Measurements from ENCODE around the gene ECM1.

ECM1 gene

DNA sequence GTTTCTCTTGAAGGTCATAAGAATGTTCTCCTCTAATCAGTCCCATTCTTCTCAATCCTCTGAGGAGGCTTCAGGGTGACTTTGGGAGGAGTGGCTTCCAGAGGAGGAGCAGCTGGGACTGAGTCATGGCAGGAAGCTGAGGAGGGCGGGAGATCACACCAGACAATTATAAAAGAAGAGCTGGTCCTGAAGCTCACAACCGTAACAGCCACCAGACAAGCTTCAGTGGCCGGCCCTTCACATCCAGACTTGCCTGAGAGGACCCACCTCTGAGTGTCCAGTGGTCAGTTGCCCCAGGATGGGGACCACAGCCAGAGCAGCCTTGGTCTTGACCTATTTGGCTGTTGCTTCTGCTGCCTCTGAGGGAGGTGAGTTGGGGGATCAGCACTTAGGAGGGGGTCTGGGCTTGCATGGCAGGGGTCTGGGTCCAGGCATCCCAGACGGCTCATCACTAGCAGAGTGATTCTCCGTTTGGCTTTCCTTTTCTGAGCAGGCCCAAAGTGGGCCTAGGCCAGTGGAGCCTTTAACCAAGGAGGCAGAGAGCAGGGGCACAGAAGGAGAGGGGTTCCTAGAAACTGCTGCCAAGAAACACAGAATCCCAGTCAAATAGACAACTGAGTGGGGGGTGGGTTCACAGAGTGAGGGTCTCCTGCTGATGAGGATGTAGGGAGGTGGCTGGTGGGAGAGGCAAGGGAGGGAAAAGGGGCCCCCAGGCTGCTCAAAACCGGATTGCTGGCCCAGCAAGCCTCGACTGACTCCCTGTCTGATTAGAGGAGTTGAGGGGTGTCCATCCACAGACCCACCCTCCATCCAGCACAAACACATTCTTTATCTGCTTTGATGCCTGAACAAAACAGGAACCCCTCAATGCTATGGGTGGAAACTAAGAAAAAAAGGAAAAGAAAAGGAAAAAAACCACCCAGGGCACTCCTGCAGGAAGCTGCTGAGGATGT lies at the start of gene ECM1:
Gene ECM1, plus strand, starts transcription at position 198 of the 953 bp plus-strand sequence. Its CDS starts 101 bp downstream, at position 299.
- ChIA-PET POLR2A (interaction anchor here (0.6 kb wide), 1 partner anchor 410 kb away, joined by 3 read pairs; no protein-coding TSS in a partner anchor), CTCF (interaction anchor here (1.0 to 1.4 kb wide), 4 partner anchors 8 to 52 kb away, joined by 3 to 5 read pairs (median 3); no protein-coding TSS in a partner anchor)
- TF ChIP-seq, protein P1, sequence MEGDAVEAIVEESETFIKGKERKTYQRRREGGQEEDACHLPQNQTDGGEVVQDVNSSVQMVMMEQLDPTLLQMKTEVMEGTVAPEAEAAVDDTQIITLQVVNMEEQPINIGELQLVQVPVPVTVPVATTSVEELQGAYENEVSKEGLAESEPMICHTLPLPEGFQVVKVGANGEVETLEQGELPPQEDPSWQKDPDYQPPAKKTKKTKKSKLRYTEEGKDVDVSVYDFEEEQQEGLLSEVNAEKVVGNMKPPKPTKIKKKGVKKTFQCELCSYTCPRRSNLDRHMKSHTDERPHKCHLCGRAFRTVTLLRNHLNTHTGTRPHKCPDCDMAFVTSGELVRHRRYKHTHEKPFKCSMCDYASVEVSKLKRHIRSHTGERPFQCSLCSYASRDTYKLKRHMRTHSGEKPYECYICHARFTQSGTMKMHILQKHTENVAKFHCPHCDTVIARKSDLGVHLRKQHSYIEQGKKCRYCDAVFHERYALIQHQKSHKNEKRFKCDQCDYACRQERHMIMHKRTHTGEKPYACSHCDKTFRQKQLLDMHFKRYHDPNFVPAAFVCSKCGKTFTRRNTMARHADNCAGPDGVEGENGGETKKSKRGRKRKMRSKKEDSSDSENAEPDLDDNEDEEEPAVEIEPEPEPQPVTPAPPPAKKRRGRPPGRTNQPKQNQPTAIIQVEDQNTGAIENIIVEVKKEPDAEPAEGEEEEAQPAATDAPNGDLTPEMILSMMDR (IDR thresholded peaks at IDR 0.05; ENCODE audit: control extremely low read depth, extremely low read depth, low read depth, missing control alignments) = no peak
- no peak for DNase-seq (ENCODE audit: extremely low spot score)

DNA sequence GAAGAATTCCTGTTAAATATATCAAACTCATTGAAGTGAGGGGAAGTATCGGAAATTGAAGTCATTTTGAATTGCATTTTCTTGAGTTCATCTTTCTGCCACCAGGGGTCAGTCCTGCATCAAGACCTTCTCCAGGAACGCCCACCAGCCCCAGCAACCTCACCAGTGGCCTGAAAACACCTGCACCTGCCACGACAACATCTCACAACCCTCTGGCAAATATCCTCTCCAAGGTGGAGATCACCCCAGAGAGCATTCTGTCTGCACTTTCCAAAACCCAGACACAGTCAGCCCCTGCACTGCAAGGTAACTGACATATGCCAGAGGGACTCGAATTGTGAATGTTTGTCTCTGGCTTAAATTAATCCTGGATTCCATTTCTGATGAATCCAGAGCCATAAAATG lies 43.5 kb upstream of the ECM1 start:
- CTCF ChIA-PET = interaction anchor here (1.2 to 1.7 kb wide), 5 partner anchors 52 to 96 kb away, joined by 3 to 10 read pairs (median 7); no protein-coding TSS in a partner anchor
- TF ChIP-seq, protein P1 (IDR thresholded peaks at IDR 0.05; ENCODE audit: control extremely low read depth, extremely low read depth, low read depth, missing control alignments) = peak; percentile 81
- POLR2A ChIA-PET = no interaction called here
- peak; percentile 83 for DNase-seq (ENCODE audit: extremely low spot score)

DNA sequence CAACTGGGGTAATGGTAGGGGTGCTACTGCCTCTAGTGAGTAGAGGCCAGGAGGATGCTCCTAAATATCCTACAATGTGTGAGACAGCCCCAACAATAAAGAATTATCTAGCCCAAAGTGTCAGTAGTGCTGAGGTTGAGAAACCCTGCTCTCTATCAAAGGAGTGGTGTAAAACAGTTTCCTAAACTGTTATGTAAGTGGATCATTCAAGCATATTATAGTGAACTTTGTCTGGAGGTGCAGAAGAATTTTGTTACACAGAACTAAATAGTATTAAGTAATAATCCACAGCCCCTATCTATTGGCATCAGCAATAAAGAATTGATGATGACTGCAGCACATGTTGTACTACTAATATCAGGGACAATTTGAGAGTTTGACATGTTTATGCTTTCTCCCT lies 40.9 kb upstream of the ECM1 start:
- TF ChIP-seq, protein P1 (IDR thresholded peaks at IDR 0.05; ENCODE audit: control extremely low read depth, extremely low read depth, low read depth, missing control alignments) = no peak
- ChIA-PET CTCF (no interaction called here), POLR2A (no interaction called here)
- no peak for DNase-seq (ENCODE audit: extremely low spot score)

DNA sequence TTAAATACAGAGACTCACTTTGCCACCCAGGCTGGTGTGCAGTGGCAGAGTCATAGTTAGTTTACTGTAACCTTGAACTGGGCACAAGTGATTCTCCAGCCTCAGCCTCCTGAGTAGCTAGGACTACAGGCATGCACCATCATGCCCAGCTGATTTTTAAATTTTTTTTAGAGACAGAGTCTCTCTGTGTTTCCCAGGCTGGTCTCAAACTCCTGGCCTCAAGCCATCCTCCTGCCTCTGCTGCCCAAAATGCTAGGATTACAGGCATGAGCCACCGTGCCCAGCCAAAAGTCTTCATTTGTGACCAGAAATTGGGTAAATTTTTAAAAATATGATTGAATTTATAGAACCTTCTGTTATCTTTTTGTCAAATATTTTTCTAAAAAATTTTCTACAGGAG lies 38.6 kb upstream of the ECM1 start:
- POLR2A ChIA-PET = no interaction called here
- CTCF ChIA-PET = interaction anchor here (1.0 kb wide), 3 partner anchors 9 to 63 kb away, joined by 3 read pairs; partner anchors contain the start of gene FALEC
- TF ChIP-seq, protein P1 (IDR thresholded peaks at IDR 0.05; ENCODE audit: control extremely low read depth, extremely low read depth, low read depth, missing control alignments) = no peak
- no peak for DNase-seq (ENCODE audit: extremely low spot score)

DNA sequence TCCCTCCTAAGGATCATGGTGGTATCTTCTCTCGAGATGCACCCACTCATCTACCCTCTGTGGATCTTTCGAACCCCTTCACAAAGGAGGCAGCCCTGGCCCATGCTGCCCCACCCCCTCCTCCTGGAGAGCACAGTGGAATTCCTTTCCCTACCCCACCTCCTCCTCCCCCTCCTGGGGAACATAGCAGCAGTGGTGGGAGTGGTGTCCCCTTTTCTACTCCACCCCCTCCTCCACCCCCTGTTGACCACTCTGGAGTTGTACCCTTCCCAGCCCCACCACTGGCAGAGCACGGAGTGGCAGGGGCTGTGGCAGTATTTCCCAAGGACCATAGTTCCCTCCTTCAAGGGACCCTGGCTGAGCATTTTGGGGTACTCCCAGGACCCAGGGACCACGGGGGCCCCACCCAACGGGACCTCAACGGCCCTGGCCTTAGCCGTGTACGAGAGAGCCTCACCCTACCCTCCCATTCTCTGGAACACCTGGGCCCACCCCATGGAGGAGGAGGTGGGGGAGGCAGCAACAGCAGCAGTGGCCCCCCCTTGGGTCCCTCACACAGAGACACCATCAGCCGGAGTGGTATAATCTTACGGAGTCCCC lies 35.2 kb upstream of the ECM1 start:
- ChIA-PET POLR2A (no interaction called here), CTCF (interaction anchor here (1.0 kb wide), 1 partner anchor 87 kb away, joined by 3 read pairs; no protein-coding TSS in a partner anchor)
- TF ChIP-seq, protein P1 (IDR thresholded peaks at IDR 0.05; ENCODE audit: control extremely low read depth, extremely low read depth, low read depth, missing control alignments) = no peak

DNA sequence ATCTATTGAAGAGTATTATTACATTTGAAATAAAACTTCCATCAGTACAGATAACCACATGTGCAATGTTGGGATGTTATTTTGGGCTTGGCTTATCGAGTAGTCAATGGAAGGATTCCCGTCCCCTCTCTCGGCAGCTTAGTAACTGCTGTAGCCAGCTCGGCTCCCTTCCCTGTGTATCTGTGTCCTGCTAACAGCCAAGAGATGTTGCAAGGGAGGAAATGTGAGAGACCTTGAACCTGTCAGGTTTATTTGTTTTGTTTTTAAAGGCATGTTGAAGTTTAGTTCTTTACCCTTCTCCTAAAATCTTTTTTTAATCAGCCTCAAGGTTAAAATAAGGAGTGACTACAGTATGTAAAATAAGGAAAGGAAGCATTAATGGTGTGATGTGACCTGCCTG lies 34.2 kb upstream of the ECM1 start:
- POLR2A ChIA-PET = no interaction called here
- CTCF ChIA-PET = no interaction called here
- DNase-seq (ENCODE audit: extremely low spot score) = no peak
- TF ChIP-seq, protein P1 (IDR thresholded peaks at IDR 0.05; ENCODE audit: control extremely low read depth, extremely low read depth, low read depth, missing control alignments) = no peak

More for the DNA sequence above, 35.2 kb upstream of the ECM1 start:
- no peak for DNase-seq (ENCODE audit: extremely low spot score)

Measured in GM10248 (cell line).